ENCODE results near the gene EMC6.

Gene EMC6

DNA sequence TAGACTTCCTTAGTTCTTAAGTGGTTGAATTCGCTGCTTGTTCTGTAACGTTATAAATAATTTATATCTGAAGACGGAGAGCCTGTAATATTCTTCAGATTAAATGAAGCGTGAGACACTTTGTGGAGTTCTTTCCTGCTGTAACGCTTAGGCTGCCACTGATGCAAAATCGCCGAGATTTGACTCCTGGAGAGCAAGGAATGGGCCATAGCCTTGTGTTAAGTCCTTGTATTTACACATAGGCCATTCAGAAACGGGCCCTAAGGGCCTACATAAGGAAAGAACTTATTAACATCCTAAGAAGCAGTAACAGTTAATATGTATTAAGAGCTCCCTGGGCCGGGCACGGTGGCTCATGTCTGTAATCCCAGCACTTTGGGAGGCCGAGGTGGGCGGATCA lies 936 bp downstream of the EMC6 start:
- TF ChIP-seq, protein P1, sequence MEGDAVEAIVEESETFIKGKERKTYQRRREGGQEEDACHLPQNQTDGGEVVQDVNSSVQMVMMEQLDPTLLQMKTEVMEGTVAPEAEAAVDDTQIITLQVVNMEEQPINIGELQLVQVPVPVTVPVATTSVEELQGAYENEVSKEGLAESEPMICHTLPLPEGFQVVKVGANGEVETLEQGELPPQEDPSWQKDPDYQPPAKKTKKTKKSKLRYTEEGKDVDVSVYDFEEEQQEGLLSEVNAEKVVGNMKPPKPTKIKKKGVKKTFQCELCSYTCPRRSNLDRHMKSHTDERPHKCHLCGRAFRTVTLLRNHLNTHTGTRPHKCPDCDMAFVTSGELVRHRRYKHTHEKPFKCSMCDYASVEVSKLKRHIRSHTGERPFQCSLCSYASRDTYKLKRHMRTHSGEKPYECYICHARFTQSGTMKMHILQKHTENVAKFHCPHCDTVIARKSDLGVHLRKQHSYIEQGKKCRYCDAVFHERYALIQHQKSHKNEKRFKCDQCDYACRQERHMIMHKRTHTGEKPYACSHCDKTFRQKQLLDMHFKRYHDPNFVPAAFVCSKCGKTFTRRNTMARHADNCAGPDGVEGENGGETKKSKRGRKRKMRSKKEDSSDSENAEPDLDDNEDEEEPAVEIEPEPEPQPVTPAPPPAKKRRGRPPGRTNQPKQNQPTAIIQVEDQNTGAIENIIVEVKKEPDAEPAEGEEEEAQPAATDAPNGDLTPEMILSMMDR (IDR thresholded peaks at IDR 0.05) = no peak
- peak overlapping the region; percentile 99 for H3K27ac Mint-ChIP-seq
- peak overlapping the region; percentile 99 for H3K4me3 Mint-ChIP-seq
- peaks cover 2% of the 10 kb centered on the region for H3K27me3 Mint-ChIP-seq (ENCODE audit: low read depth, poor library complexity)
- DNase-seq = no peak
- H3K9me3 Mint-ChIP-seq = no peaks in the 10 kb centered on the region
- H3K36me3 Mint-ChIP-seq (ENCODE audit: low read depth) = peaks cover 18% of the 10 kb centered on the region
- H3K4me1 Mint-ChIP-seq = peaks cover 60% of the 10 kb centered on the region

DNA sequence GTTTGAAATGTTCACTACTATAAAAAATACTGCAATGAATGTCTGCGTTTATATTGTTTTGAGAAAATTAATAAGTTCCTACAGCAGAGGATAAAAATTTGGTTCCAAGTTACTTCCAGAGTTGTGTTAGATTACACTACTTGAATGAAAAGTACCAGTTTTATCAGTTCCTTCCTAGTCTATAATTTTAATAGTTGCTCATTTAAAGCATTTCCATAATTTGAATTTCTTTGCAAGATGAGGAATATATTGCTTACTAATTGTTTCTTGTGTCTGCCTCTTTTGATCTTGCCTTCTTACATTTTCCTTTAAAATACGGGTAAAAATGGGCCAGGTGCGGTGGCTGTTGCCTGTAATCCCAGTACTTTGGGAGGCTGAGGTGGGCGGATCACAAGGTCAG lies 4.0 kb downstream of the EMC6 start:
- Mint-ChIP-seq H3K27ac (no peak overlapping the region), H3K36me3 (ENCODE audit: low read depth) (peaks cover 18% of the 10 kb centered on the region), H3K4me3 (no peak overlapping the region), H3K4me1 (peaks cover 48% of the 10 kb centered on the region), H3K9me3 (no peaks in the 10 kb centered on the region), H3K27me3 (ENCODE audit: low read depth, poor library complexity) (peaks cover 7% of the 10 kb centered on the region)
- TF ChIP-seq, protein P1 (IDR thresholded peaks at IDR 0.05) = no peak
- no peak for DNase-seq

DNA sequence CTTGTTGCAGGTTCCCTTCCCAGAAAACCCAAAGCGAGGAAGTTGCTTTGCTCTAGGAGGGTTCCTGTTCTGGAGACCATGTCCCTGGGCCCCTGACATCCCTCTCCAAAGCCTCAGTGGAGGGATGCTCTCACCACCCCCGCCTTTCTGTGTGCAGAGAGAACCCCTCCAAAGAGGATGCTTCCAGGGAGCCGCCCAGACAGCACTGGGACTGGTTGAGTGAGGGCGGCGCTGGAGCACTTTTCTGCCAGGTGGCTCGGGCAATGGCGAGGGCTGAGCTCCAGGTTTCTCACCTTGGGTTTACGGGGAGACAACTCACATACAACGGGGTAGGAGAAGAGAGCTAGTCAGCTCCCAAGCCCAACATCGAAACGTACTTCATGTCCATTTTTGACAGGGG lies 7.3 kb downstream of the EMC6 start:
- DNase-seq = no peak
- Mint-ChIP-seq H3K27ac (no peak overlapping the region), H3K4me1 (peaks cover 42% of the 10 kb centered on the region), H3K27me3 (ENCODE audit: low read depth, poor library complexity) (peaks cover 11% of the 10 kb centered on the region), H3K36me3 (ENCODE audit: low read depth) (peaks cover 14% of the 10 kb centered on the region), H3K9me3 (no peaks in the 10 kb centered on the region), H3K4me3 (no peak overlapping the region)
- TF ChIP-seq, protein P1 (IDR thresholded peaks at IDR 0.05) = no peak

DNA sequence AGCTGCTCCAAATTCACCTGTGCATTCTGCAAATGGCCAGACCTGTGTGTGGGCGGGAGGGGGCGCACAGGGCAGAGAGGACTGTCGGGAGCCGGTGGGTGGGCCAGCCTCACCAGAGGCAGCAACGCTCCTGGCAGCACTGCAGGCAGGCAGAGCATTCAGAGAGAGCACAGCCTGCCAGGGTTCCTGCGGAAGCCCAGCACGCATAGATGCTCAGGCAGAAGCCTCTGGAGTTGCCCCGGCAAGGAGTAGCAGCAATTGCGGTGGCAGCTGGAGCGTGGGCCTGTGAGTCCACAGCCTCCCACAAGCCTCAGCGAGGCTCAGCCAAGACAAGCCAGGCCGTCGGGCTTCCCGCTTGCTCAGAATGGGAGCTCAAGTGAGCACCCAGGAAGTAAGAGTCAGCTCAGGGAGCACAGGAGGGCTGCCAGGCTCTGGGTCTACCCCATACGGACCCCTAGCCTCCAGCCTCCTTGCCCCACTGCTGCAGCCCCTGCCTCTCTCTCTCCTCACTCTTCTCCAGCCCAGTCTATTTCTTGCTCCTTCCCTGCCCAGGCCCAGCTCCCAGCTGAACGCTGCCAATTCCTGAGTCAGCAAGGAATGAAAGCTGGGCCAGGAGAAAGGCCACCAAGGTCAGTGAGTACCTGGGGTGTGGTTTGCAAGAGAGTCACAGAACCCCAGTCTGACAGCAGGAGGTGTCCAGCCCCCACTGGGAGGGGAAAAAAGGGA lies 9.6 kb downstream of the EMC6 start:
- Mint-ChIP-seq H3K9me3 (no peaks in the 10 kb centered on the region), H3K36me3 (ENCODE audit: low read depth) (no peaks in the 10 kb centered on the region), H3K27ac (no peak overlapping the region), H3K27me3 (ENCODE audit: low read depth, poor library complexity) (peaks cover 27% of the 10 kb centered on the region), H3K4me3 (no peak overlapping the region), H3K4me1 (peaks cover 33% of the 10 kb centered on the region)
- peak; percentile 54 for DNase-seq
- TF ChIP-seq, protein P1 (IDR thresholded peaks at IDR 0.05) = no peak

DNA sequence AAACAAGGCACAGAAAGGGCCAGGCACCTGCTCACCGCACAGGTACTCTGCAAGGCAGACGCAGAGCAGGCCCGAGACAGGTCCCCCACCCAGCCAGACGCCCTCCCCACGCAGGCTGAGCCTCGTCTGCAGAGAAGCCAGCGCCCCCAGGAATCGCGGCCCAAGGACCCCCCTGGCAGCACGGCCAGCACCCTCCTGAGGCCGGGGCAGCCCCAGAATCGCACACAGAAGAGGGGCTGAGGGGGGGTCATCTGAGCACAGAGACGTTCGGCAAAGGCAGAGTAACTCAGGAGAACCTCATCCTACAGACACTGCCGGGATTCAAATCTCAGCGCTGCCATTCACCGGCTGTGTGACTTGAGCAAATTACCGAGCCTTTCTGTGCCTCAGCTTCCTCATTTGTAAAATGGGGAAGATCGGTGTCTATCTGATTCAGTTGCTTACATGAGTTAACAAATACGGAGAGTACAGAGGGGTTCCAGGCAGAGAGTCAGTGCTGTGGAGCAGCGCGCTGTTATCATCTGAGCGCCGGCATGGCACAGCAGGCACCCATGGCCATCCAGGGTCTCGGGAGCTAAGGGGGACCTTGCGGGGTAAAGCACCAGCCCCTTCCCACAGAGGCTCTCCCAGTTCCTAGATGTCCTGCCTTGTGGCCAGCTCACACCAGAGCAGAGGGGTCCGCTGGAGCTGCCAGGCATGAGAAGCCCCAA lies 10.4 kb downstream of the EMC6 start:
- no peak overlapping the region for H3K27ac Mint-ChIP-seq
- peaks cover 26% of the 10 kb centered on the region for H3K4me1 Mint-ChIP-seq
- H3K4me3 Mint-ChIP-seq = no peak overlapping the region
- DNase-seq = no peak
- TF ChIP-seq, protein P1 (IDR thresholded peaks at IDR 0.05) = no peak
- no peaks in the 10 kb centered on the region for H3K9me3 Mint-ChIP-seq
- peaks cover 29% of the 10 kb centered on the region for H3K27me3 Mint-ChIP-seq (ENCODE audit: low read depth, poor library complexity)
- no peaks in the 10 kb centered on the region for H3K36me3 Mint-ChIP-seq (ENCODE audit: low read depth)

Data from nephron progenitor cell (in vitro differentiated cells).